C4-2B (cell line): ENCODE results near the gene THOC6.

Experiments
- ZFX ChIP-seq: fragments of 450-650 bp; IDR thresholded peaks from 2 replicates; pipeline ENCODE4 v1.6.1; 2017
- TF ChIP-seq, protein P1 (sequence below): fragments of 450-650 bp; conservative IDR thresholded peaks from 2 replicates; pipeline ENCODE4 v1.5.1; 2017; ENCODE audit warnings: mild to moderate bottlenecking

DNA sequence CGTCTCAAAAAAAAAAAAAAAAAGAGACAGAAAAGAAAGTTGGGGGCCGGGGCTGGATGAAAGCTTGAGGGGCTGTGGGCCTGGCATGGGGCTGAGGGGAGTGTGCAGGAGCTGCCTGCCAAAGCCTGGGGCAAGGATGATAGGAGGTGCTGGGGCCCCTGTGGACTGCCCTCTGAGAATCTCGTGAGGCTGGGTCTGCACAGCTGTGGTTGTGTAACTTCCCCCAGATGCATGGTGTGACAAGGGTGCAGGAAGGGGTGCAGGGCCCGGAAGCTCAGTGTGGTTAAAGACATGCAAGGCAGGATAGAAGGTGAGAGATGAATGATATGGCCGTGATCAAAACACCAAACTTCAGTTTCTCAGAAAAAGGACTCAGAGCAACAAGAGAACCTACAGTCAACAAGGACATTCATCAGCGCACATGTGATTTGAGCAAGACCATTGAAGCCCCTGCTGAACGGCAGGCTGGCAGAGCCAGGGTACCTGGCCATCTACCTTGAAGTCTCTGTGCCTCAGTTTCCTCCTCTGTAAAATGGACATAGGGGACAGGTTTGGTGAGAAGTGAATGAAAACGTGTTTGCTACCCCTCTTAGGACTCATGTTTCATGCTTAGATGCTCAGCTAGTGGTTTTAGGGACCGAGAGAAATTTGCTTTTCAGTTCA is 51.2 kb downstream of the THOC6 start:
- TF ChIP-seq, protein P1, sequence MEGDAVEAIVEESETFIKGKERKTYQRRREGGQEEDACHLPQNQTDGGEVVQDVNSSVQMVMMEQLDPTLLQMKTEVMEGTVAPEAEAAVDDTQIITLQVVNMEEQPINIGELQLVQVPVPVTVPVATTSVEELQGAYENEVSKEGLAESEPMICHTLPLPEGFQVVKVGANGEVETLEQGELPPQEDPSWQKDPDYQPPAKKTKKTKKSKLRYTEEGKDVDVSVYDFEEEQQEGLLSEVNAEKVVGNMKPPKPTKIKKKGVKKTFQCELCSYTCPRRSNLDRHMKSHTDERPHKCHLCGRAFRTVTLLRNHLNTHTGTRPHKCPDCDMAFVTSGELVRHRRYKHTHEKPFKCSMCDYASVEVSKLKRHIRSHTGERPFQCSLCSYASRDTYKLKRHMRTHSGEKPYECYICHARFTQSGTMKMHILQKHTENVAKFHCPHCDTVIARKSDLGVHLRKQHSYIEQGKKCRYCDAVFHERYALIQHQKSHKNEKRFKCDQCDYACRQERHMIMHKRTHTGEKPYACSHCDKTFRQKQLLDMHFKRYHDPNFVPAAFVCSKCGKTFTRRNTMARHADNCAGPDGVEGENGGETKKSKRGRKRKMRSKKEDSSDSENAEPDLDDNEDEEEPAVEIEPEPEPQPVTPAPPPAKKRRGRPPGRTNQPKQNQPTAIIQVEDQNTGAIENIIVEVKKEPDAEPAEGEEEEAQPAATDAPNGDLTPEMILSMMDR, result no peak
- TF ChIP-seq ZFX, result no peak
